ENCODE results near the gene KRTAP5-9. TPM values are rescaled to one million over a fixed set of nuclear protein-coding genes. Genes with fewer than 3 reads are reported as not detected.
"Not testable (repeated sequence)": the region's sequence is repeated elsewhere in the genome, so short reads cannot be mapped to it uniquely, and the experiment has no call there.

Gene KRTAP5-9
- total and polyA plus RNA-seq, 2 donors (not counting 3 experiments of a cell fraction or from before 2014, with no cell fraction given): 0.28 TPM; not detected in 1

GRCh38 chr11:71589546-71589920 is 41.3 kb downstream of the KRTAP5-9 start:
- H3K36me3 ChIP-seq (ENCODE audit: control insufficient read depth in 2 of 2, extremely low read depth in 1 of 2, insufficient read depth in 2 of 2, low read length in 2 of 2); dilution Hi-C loops (cut with MboI; ENCODE audit: extremely low pct_ligation_motif_present, low sequenced_read_pairs); FAIRE-seq; POLR2A ChIA-PET; H3K9me1 ChIP-seq (replicated peaks; ENCODE audit: control insufficient read depth, extremely low read depth, insufficient read depth, low read length); DNase-seq (ENCODE audit: low read depth, low spot score); H3K4me1 ChIP-seq (ENCODE audit: control insufficient read depth, extremely low read depth, insufficient read depth, low read length); H3K9me3 ChIP-seq (replicated peaks; ENCODE audit: control insufficient read depth, insufficient read depth, low read length); H3K27ac ChIP-seq (ENCODE audit: insufficient read depth, low read depth, low read length); H3K4me3 ChIP-seq (replicated peaks in 1 of 3; ENCODE audit: insufficient read depth in 1 of 3, low read depth in 1 of 3, low read length in 3 of 3); H3K79me2 ChIP-seq (ENCODE audit: control insufficient read depth, insufficient read depth, low read length); H2AFZ ChIP-seq (ENCODE audit: low read depth, low read length); BruUV-seq (replicated peaks); H3K9ac ChIP-seq (replicated peaks; ENCODE audit: extremely low read depth, insufficient read depth, low read length); H3K27me3 ChIP-seq (ENCODE audit: control insufficient read depth in 2 of 2, insufficient read depth in 2 of 2, low read length in 2 of 2); H3K4me2 ChIP-seq (ENCODE audit: insufficient read depth, low read length); H4K20me1 ChIP-seq (replicated peaks; ENCODE audit: control insufficient read depth, extremely low read depth, insufficient read depth, low read length): not testable (repeated sequence)
- CTCF ChIA-PET: interaction anchor here (1.8 kb wide), 1 partner anchor 10 kb away, joined by 15 read pairs; no protein-coding TSS in a partner anchor
- intact Hi-C loops (cut with micrococcal nuclease): loop anchor here (10.0 kb wide), 1 partner anchor 105 kb away; no protein-coding TSS in a partner anchor

Small RNA genes within 50 kb of the gene (small RNA-seq; reads per million reads assigned to genes)
- gene AP000867.1 (ENCODE audit: insufficient read depth, insufficient read length, low read depth, low replicate concordance): not detected
- not detected for gene KRTAP5-14P (ENCODE audit: insufficient read depth, insufficient read length, low read depth, low replicate concordance)

Other genes with a start within 250 kb of the KRTAP5-9 start
- gene DHCR7, start 100.0 kb upstream of the KRTAP5-9 start, total RNA-seq: 166 and 171 TPM in 2 replicates
- 175 and 195 TPM in 2 replicates for gene DHCR7, start 100.0 kb upstream of the KRTAP5-9 start, polyA plus RNA-seq
- gene NADSYN1, start 95.2 kb upstream of the KRTAP5-9 start, total RNA-seq: 96.2 and 99.2 TPM in 2 replicates
- 73.5 and 77.5 TPM in 2 replicates for gene NADSYN1, start 95.2 kb upstream of the KRTAP5-9 start, polyA plus RNA-seq
- not detected in 2 replicates for gene KRTAP5-7, start 21.2 kb upstream of the KRTAP5-9 start, total RNA-seq
- gene KRTAP5-7, start 21.2 kb upstream of the KRTAP5-9 start, polyA plus RNA-seq: 0.07 and 0.08 TPM in 2 replicates
- not detected in 2 replicates for gene KRTAP5-8, start 10.4 kb upstream of the KRTAP5-9 start, total RNA-seq
- gene KRTAP5-8, start 10.4 kb upstream of the KRTAP5-9 start, polyA plus RNA-seq: 0.14 and 0.17 TPM in 2 replicates
- not detected in 2 replicates for gene KRTAP5-10, start 17.1 kb downstream of the KRTAP5-9 start, total RNA-seq
- 0.11 TPM in 1 of 2 replicates, not detected in the other for gene KRTAP5-10, start 17.1 kb downstream of the KRTAP5-9 start, polyA plus RNA-seq
- not detected in 2 replicates for gene KRTAP5-11, start 34.5 kb downstream of the KRTAP5-9 start, total RNA-seq
- gene KRTAP5-11, start 34.5 kb downstream of the KRTAP5-9 start, polyA plus RNA-seq: not detected in 2 replicates